HG03378 (cell line): ENCODE data around the gene NMUR2.

Source experiments
- ATAC-seq: cut with Tn5 transposase; IDR thresholded peaks from one replicate; pipeline ENCODE4 v1.9.1; 2021; ENCODE audit warnings: mild to moderate bottlenecking, moderate library complexity; ENCODE audit not compliant: unreplicated experiment

NMUR2 gene

GRCh38 chr5:152372875-152373274, 32.2 kb downstream of the NMUR2 start:
- ATAC-seq: no peak

- ATAC-seq: no peak
Measured at GRCh38 chr5:152369298-152369697, 35.8 kb downstream of the NMUR2 start.

GRCh38 chr5:152367554-152367953, 37.5 kb downstream of the NMUR2 start:
- no peak for ATAC-seq

- no peak for ATAC-seq
Measured at GRCh38 chr5:152366716-152367115, 38.4 kb downstream of the NMUR2 start.

- no peak for ATAC-seq
Measured at GRCh38 chr5:152364899-152365298, 40.2 kb downstream of the NMUR2 start.

- ATAC-seq: no peak
Measured at GRCh38 chr5:152364172-152364571, 40.9 kb downstream of the NMUR2 start.

- ATAC-seq: no peak
Measured at GRCh38 chr5:152358861-152359568, 46.1 kb downstream of the NMUR2 start.

- ATAC-seq: no peak
Measured at GRCh38 chr5:152356506-152356905, 48.6 kb downstream of the NMUR2 start.

- no peak for ATAC-seq
Measured at GRCh38 chr5:152355061-152355460, 50.0 kb downstream of the NMUR2 start.

GRCh38 chr5:152353001-152353400, 52.1 kb downstream of the NMUR2 start:
- ATAC-seq: no peak

- ATAC-seq: peak; percentile 68
Measured at GRCh38 chr5:152349683-152350526, 55.2 kb downstream of the NMUR2 start.
